NK-92 treated with Interleukin-12 subunit alpha and Interleukin-12 subunit beta, amount 100 ng/mL, for 24 hours (cell line): ENCODE results near the gene SIRT7.

Experiments used
- DNase-seq: peaks from one replicate; lab custom pipeline; 2025; lab: John Stamatoyannopoulos, UW

The SIRT7 gene

DNA sequence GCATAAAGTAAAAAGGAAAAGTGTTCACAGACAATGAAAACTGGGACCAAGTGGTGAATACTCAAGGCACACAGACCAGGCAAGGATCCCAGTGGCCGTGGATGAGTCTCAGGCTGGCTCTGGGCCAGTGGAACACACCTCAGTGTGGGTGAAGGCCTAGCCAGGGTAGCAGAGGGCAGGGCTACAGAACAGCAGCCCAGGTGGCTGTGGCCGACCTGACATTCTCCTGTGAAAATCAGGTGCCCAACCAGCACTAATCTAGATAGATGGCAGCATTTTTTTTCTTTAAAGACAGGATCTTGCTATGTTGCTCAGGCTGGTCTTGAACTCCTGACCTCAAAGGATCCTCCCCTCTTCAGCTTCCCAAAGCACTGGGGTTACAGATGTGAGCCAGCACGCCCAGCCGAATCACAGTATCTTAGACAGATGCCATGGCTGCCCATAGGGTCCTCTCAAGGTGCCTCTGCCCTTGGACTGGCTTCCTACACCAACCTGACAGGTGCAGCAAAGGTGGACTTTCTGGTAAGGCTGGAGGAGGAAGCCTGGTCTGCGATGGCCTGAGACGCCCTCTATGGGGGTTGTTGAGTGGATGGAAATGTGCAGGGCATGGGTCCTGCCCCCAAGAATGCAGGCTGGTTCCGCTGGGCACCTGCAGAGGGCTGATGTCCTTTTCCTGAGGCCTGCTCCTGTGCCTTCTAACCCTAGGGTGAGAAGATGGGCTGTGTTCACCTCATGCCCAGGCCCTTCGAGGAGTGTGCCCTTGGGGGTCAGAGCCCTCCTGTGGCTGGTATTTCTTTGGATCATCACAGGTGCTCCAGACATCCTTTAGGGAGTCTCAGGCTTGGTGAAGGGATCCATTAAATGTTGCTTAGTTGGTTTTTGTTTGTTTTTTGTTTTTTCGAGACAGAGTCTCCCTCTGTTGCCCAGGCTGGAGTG is 53.9 kb downstream of the SIRT7 start:
- DNase-seq: no peak

- DNase-seq: no peak
Observed at GRCh38 chr17:81863123-81863675, 54.8 kb downstream of the SIRT7 start.
